ENCODE data around the gene CD7.
A peak's percentile ranks its signal among the peaks of the same experiment; 100 is the strongest.
"Not testable (repeated sequence)": the region's sequence is repeated elsewhere in the genome, so short reads cannot be mapped to it uniquely, and the experiment has no call there.

Gene CD7

DNA sequence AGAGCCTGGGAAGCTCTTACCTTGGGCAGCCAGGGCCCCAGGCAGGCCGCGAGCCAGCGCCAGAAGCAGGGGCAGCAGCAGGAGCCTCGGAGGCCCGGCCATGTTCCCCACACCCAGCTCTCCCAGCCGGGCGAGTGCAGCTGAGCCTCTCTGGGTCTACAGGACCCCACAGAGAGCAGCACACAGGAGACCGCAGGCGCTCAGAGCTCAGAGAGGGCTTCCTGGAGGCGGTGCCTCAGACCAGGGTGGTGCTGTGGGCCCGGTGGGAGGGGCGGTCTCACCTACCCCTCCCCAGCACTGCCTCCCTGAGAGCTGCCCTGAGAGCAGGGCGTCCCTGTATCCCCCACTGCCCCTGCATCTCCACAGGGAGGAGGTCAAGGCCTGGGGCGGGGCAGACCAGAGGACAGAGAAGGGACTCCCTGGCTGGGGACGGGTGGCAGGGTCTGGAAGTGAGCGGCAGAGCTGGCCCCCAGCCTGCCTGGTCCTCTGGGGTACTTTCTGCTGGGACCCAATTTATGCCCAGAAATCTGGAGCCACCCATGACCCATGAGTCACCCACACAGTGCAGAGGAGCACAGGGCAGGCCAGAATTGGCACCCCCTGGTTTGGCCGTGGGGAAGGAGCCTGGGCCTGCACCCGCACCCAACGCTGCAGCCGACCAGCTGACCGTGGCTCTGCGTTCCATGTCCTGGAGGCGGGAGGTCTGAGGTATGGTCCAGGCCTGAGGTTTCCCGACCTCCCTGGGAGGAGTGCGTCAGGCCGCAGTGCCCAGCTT is at the start of gene CD7:
Gene CD7 (minus strand): TSS at position 215 of the 775 bp plus-strand sequence. CDS start 113 bp downstream, at position 102.
- FAIRE-seq, result no peak

DNA sequence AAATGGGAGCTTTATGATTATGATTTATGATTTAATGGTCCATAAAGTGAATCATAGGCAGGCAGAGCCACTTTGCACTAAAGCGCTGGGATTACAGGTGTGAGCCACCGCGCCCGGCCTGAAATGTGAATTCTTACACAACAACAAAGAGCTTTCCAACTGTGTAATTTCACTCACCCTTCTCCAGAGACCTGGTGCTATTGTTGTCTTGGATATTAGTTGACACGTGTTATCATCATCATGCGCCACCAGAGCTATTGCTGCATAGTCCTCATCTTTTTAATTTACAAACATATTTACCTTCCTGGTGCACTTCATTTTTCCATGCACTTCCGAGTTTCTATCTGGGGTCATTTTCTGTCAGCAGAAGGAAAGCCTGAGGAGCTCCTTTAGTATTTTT is 49.3 kb upstream of the CD7 start:
- no peak for DNase-seq (ENCODE audit: extremely low spot score, insufficient read length, low read depth)
- no peak for FAIRE-seq

More for the DNA sequence above, at the start of gene CD7:
- no peak for DNase-seq (ENCODE audit: extremely low spot score, insufficient read length, low read depth)

DNA sequence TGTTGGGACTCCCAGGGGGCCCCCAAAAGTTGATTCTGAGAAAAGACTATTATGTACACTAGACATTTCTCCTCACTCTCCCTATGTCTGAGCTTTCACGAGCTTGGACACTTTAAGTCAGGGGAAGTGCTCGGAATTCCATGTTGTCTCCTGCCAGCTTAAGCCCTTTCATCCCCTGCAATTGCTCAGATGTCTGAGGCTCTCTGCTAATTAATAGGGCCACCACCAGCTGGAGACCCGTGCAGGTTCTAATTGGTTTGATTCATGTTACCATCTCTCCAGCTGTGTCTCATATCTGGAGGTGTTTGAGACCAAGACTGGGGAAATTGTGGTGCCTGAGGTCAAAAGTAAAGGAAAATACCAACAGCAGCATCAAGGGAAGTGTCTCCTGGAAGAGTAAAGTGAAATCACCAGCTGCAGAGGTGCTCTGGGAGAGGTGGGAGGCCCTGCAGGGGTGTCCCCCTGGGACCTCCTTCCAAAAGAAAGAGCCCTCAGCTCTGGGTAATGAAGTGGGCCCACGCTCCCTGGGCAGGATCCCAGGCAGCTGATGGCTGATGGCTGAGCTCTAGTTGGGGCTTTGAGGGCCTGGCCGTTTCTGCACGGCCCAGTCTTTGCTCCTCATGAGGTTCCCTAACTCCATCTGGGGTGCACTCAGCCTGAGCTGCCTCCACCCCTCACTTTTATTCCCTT is 48.3 kb upstream of the CD7 start:
- no peak for DNase-seq (ENCODE audit: extremely low spot score, insufficient read length, low read depth)
- FAIRE-seq, result no peak

DNA sequence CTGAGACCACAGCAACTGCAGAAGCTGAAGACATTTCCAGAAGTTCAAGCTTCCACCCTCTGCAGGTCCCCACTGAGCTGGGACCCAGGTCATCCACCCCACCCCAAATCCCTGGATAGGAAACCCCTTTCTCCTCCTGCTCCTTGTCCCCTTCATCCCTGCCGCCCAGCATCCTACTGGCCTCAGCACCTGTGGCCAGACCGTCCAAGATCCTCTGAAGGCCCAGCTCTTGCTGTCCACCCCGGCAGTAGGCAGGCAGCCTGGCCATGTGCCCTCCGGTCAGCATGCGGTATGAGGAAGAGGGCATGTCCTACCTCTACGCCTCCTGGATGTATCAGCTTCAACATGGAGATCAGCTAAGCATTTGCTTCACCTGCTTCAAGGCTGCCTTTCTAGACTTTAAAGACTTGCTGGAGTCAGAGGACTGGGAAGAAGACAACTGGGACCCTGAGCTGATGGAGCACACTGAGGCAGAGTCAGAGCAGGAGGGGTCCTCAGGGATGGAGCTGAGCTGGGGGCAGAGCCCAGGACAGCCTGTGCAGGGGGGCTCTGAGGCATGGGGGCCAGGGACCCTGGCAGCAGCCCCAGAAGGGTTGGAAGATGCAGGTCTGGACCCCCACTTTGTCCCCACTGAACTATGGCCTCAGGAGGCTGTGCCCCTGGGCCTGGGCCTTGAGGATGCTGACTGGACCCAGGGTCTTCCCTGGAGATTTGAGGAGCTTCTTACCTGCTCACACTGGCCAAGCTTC is 44.7 kb upstream of the CD7 start:
- FAIRE-seq, result no peak
- no peak for DNase-seq (ENCODE audit: extremely low spot score, insufficient read length, low read depth)

- not testable (repeated sequence) for DNase-seq (ENCODE audit: extremely low spot score, insufficient read length, low read depth); FAIRE-seq
These were observed 42.2 kb upstream of the CD7 start for GRCh38 chr17:82359451-82360074.

DNA sequence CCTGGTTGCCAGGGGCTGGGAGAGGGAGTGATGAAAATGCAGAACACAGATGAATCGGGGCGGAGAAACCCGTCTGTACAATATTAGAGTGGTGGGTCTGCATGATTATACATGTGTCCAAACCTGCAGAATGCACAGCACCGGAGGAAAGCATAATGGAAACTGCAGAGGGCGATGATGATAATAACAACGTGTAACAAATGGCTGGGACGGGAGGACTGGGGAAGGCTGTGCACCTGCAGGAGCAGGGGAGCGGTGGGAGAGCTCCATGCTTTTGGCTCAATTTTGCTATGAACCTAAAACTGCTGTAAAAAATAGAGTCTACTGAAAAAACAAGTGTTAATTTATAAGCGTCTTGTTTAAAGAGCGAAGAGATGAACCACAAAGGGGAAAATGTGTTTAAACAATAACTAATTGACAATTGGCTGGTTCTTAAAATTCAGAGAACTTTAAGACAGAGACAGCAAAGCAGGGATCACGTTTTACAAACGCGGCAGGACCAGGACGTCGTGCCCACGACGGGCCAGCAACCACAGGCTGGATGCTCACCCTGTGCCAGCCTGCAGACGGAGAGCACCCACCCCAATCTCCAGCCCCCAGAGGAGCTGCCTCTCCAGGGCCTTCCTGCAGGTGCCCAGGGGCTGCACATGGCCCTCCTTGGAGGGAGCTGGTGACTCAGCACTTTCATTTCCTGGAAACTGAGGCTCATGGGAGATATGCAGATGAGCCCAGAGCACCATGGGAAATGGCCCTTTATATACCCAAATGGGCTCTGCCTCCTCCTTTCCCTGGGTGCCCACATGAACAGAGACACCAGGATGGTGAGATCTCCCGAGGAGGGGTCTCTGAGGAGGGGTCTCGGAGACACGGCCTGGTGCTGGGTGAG is 41.3 kb upstream of the CD7 start, which contains the start of gene TEX19:
Gene TEX19 (plus strand): TSS at position 783 of the 886 bp plus-strand sequence. CDS start 2,904 bp downstream, outside the sequence.
- DNase-seq (ENCODE audit: extremely low spot score, insufficient read length, low read depth) (no peak), FAIRE-seq (no peak)

- DNase-seq (ENCODE audit: extremely low spot score, insufficient read length, low read depth) (no peak), FAIRE-seq (no peak)
These were observed 40.0 kb upstream of the CD7 start for GRCh38 chr17:82357394-82357793.

DNA sequence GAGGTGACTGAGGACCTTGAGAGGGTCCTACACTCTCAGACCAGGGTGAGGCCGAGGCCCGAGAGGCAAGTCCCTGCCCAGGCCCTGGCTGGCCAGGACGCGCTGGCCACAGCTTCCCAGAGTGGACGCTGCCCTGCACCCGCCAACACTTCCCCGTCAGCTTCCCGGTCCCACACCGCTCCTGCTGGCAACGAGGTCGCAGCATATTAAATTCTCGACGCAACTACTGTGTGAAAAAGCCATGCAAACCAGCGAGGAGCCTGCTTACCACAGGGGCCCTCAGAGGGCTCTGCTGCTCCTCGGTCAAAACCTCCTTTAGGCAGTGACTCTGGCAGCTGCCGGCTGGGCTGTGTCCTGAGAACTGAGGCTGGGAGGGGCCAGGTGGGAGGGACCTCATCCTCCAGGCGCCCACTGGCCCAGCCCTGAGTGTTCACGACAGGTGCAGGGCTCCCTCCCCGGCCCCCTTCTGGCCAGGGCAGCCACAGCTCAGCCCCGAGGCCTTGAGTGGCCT is 39.5 kb upstream of the CD7 start:
- DNase-seq (ENCODE audit: extremely low spot score, insufficient read length, low read depth) (no peak), FAIRE-seq (no peak)

GRCh38 chr17:82355770-82356427 is 38.5 kb upstream of the CD7 start:
- DNase-seq (ENCODE audit: extremely low spot score, insufficient read length, low read depth) (no peak), FAIRE-seq (no peak)

- DNase-seq (ENCODE audit: extremely low spot score, insufficient read length, low read depth) (no peak), FAIRE-seq (no peak)
These were observed 37.4 kb upstream of the CD7 start for GRCh38 chr17:82354804-82355308.

DNA sequence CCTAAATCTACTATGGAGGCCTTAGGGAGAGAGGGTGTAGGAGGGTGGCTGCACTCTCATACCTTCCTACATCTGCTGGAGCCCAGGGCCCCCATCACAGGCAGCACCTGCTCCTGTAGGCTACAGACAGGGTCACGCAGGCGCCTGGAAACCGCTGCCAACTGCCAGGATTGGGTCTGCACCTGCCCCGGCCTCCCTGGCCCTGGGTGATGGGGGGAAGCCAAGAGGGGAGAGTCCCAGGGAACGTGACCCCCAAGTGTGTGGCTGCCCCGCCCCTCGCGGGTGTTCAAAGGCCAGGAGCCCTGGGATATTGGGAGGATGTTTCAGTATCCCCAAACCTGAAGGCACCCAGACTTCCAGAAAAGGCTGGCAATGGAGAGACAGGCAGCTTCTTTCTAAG is 36.1 kb upstream of the CD7 start:
- DNase-seq (ENCODE audit: extremely low spot score, insufficient read length, low read depth), result no peak
- no peak for FAIRE-seq

- DNase-seq (ENCODE audit: extremely low spot score, insufficient read length, low read depth) (peak; percentile 73), FAIRE-seq (peak; percentile 93)
These were observed 34.5 kb upstream of the CD7 start for GRCh38 chr17:82351713-82352488.

DNA sequence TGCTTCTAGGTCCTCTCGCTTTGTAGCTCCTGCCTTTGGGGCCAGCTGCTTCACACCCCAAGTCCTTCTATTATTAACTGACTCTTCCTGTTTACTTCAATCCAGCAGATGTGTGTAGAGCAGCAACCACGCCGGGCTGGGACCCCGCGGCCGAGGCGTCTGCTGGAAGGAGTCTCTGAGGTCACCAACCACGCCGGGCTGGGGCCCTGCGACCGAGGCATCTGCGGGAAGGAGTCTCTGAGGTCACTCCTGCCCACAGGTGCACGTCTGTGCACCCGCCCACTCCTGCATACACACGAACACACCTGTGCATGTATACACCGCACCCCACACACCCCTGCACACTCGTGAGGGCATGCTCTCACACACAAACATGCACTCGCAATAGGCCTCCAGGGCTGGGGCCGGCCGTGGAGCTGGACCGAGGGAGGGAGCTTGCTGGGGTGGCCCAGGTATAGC is 33.9 kb upstream of the CD7 start:
- FAIRE-seq (peak; percentile 85), DNase-seq (ENCODE audit: extremely low spot score, insufficient read length, low read depth) (no peak)

GRCh38 chr17:82350182-82351030 is 33.0 kb upstream of the CD7 start:
- DNase-seq (ENCODE audit: extremely low spot score, insufficient read length, low read depth) (no peak), FAIRE-seq (no peak)

- no peak for DNase-seq (ENCODE audit: extremely low spot score, insufficient read length, low read depth)
- no peak for FAIRE-seq
These were observed 31.9 kb upstream of the CD7 start for GRCh38 chr17:82349287-82349701.

- no peak for DNase-seq (ENCODE audit: extremely low spot score, insufficient read length, low read depth)
- FAIRE-seq, result no peak
These were observed 31.5 kb upstream of the CD7 start for GRCh38 chr17:82348866-82349265.

DNA sequence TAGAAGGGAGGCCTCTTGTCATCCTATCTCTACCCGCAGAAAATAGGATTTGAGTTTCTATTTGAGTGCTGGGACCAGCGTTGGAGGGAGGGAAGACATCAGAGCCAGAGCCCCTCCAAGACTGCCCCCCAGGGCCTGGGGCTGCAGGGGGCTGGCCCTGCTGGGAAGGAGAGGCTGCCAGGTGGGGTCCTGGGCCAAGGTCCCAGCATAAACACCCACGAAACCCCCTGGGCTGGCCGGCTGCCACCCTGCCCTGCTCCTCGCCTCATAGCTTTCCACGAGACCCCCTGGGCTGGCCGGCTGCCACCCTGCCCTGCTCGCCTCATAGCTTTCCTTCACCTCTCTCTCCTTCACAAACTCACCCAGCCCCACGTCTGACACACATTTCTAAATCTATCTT is 31.0 kb upstream of the CD7 start:
- no peak for DNase-seq (ENCODE audit: extremely low spot score, insufficient read length, low read depth)
- FAIRE-seq, result no peak

Data from GM18507 (cell line).